GM23248 (cell line): ENCODE measurements around the gene LAMA4.

Source experiments
- EZH2 ChIP-seq: fragments of 200-600 bp; sonication (generic); IDR thresholded peaks from 2 replicates; pipeline ENCODE4 v1.6.1; 2018; ENCODE audit warnings: antibody characterized with exemption, mild to moderate bottlenecking; ENCODE audit not compliant: insufficient read depth, poor library complexity, severe bottlenecking
- EZH2phosphoT487 ChIP-seq: fragments of 200-600 bp; sonication (generic); IDR thresholded peaks from 2 replicates; pipeline ENCODE4 v1.6.1; 2018; ENCODE audit warnings: antibody characterized with exemption, moderate library complexity, mild to moderate bottlenecking, low read depth; ENCODE audit not compliant: insufficient read depth

DNA sequence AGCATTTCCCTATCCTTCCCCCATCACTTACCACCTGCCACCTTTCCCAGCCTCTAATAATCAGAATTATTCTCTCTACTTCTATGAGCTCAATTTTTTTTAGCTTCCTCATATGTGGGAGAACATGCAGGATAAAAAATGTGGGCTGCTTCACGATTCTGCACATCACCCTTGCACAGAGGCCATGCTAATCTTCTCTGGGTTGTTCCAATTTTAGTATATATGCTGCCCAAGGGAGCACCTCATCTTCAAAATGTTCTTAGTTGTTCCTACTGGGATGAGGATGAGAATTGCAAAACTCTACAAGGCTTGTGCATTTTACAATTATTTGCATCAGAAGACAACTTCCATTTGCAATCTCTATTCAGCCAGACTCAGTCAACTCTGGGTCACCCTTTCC is 58.1 kb downstream of the LAMA4 start:
- TF ChIP-seq EZH2 (no peak), EZH2phosphoT487 (no peak)
